Spleen (tissue), 7 donors: Measurements from ENCODE around the gene TBC1D20.

ENCODE experiments used
- POLR2A ChIP-seq, 3 donors: fragments of 450-650 bp; IDR thresholded peaks; one replicate each; pipeline ENCODE4 v1.5.1; 2017; ENCODE audit warnings: antibody characterized with exemption in 3 of 3, mild to moderate bottlenecking in 1 of 3
- POLR2AphosphoS5 ChIP-seq, 3 donors: sonication (generic); formaldehyde crosslinking; IDR thresholded peaks; one replicate each; pipeline ENCODE4 v1.5.1; 2017; ENCODE audit warnings: antibody characterized with exemption in 3 of 3
- TF ChIP-seq, protein P1 (sequence below), 11 experiments: fragments of 200-600 bp in 7 of 11; fragments of 450-650 bp in 4 of 11; sonication (generic) in 4 of 11; IDR thresholded peaks in 8 of 11; conservative IDR thresholded peaks in 3 of 11; 1 replicate in 7 of 11; 2 replicates in 4 of 11; pipeline versions ENCODE4 v1.4.0 to v1.8.0; 2016 to 2021; ENCODE audit warnings: antibody characterized with exemption in 11 of 11, inconsistent platforms in 4 of 11, mild to moderate bottlenecking in 1 of 11
- donor health status: DM: no; HTN: no; CAD: no; lungs with moderate emphysema.
- donor health status: DM: no; HTN: no; CAD: no.
- donor health status: DM: no; HTN: no; CAD: no.

DNA sequence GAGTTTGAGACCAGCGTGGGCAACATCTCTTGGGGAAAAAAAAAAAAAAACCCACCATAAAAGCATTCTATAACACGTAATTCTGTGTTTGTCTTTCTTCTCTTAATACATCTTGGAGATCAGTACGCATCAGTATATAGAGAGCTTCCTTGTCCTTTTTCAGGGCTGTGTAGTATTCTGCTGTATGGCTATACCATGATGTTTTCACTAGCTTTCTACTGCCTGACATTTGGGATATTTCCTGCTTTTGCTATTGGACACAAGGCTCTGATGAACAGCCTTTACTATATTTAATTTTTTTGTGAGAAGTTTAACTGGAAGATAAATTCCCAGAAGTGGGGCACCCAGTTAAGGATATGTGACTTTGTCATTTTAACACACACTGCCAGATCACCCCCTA, 74.8 kb downstream of the TBC1D20 start:
- TF ChIP-seq POLR2AphosphoS5 (IDR thresholded peaks at IDR 0.05) (no peak), POLR2A (IDR thresholded peaks at IDR 0.05) (no peak)
- TF ChIP-seq, protein P1, sequence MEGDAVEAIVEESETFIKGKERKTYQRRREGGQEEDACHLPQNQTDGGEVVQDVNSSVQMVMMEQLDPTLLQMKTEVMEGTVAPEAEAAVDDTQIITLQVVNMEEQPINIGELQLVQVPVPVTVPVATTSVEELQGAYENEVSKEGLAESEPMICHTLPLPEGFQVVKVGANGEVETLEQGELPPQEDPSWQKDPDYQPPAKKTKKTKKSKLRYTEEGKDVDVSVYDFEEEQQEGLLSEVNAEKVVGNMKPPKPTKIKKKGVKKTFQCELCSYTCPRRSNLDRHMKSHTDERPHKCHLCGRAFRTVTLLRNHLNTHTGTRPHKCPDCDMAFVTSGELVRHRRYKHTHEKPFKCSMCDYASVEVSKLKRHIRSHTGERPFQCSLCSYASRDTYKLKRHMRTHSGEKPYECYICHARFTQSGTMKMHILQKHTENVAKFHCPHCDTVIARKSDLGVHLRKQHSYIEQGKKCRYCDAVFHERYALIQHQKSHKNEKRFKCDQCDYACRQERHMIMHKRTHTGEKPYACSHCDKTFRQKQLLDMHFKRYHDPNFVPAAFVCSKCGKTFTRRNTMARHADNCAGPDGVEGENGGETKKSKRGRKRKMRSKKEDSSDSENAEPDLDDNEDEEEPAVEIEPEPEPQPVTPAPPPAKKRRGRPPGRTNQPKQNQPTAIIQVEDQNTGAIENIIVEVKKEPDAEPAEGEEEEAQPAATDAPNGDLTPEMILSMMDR (IDR thresholded peaks at IDR 0.05 in 8 of 11, conservative IDR thresholded peaks at IDR 0.05 in 3 of 11): no peak
